ENCODE data around the gene ERC1.

ERC1 gene

DNA sequence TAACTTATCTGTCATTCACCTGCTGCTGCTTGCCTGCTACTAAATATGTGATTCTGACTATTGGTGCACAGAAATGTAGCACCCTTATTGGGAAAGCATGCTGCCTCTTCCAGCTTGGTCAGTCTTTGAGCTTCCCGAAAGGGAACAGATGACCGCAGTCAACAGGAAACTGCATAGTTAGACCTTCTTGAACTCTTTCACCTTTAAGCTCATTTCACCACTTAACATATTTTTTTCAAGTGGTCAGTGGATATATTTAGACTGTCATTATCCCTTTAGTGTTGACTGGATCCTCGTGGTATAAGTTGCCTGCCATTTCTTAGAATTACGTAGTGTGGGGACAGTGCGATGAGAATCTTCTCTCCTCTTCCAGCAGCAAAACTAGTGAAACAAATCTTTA lies 378.4 kb downstream of the ERC1 start:
- no peak for DNase-seq

GRCh38 chr12:1369938-1370500 lies 379.0 kb downstream of the ERC1 start:
- peak; percentile 71 for DNase-seq

DNA sequence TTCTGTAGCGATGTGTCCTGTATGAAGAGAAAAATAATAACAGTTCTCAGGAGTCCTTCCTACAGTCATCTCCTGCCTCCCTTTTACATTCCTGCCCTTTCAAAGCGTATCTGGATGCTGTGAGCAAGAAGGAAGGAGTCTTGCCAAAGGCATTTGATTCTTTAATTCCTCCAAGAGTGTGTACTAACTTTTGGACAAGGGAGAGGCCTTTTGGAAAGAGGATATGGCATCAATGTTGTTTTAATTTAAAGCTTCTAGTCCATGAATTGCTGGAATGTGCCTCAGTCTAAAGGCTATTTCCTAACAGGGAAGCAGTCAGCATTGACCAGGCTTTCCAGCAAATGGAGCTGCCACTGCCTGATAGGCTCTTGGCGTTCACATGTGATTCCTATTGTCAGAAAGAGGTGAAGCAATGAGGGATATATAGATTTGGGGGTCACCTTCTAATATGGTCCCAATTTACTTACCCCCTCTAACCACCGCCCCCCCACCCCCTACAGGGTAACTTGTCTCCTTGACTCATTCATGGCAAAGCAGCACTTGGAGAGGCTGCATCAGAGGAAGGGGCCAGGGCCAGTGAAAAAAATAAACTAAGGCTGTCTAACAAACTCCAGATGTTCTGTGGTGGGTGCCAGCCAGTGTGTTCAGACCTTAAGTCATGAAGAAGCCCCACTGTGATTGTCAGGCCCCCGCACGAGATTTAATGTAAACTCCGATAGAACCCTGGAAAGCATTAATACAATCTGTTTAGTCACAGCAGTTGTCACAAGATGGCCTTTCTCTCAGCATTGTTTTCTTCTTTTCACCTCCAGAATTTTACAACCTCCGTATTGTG lies 383.1 kb downstream of the ERC1 start:
- DNase-seq: peak; percentile 93

GRCh38 chr12:1375323-1375722 lies 384.3 kb downstream of the ERC1 start:
- DNase-seq: no peak

GRCh38 chr12:1377117-1377516 lies 386.1 kb downstream of the ERC1 start:
- no peak for DNase-seq

GRCh38 chr12:1377681-1378080 lies 386.7 kb downstream of the ERC1 start:
- no peak for DNase-seq

- no peak for DNase-seq
Observed at GRCh38 chr12:1380171-1380851, 389.3 kb downstream of the ERC1 start.

DNA sequence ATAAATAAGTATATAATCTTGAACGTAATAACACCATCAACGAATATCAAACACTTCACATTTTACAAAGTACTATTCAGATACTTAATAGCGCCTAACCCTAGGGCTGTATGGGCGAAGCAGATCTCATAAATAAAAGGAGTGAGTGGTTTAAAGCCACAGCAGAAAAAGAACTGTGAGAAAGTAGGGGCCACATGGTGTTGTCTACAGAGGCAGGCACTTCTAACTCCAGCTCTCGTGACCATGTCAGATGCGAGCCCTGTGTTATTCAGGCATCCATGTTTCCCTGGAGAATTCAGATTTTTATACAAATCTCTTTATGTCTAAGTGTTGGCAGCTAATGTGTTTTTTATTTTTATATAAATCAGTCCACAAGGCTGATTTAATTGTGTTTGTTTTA lies 391.1 kb downstream of the ERC1 start:
- no peak for DNase-seq

GRCh38 chr12:1382826-1383225 lies 391.8 kb downstream of the ERC1 start:
- DNase-seq: peak; percentile 12

GRCh38 chr12:1383758-1384157 lies 392.7 kb downstream of the ERC1 start:
- DNase-seq: no peak

GRCh38 chr12:1384910-1385309 lies 393.9 kb downstream of the ERC1 start:
- no peak for DNase-seq

DNA sequence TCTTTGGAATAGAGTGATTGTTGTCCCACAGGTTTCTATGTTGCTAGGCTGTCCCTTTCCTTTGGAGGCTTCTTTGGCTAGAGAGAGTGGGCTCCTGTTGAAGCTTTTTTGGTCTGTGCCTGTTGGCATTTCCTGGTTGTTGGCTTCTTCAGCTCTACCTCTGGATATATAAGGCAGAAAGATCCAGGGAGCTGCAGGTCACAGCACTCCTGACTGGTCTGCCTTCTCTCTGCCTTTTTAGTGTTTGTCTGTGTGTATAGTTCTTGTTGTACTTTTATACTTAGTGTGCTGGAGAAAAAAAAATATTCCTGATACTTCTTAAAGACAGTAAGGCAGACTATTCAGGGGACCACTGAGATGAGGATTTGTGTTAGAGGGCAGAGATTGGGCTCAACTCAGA lies 400.7 kb downstream of the ERC1 start:
- DNase-seq: no peak

DNA sequence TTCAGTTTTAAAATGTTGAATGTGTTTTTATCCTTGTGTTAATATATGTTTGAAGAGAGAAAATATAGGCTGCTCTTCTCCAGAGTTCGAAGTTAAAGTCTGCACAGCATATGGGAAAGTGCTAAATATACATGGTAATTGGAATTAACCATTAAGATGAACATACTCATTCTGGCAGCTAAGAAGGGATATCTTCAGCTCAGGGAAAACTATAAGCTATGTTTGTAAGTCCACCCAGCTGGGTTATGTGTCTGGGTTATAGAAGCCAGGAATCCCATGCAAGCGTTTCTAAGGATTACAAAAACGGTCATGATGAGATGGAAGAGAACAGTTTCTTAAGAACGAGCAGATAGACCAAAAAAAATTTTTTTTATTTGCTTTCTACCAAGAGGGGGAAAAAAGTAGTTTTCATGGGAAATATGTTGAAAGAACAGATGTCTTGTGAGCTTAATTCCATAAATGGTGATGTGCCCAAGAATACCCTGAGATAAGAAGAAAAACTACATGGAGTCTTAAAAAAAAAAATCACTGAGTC lies 404.5 kb downstream of the ERC1 start:
- no peak for DNase-seq

- DNase-seq: no peak
Observed at GRCh38 chr12:1398673-1399072, 407.6 kb downstream of the ERC1 start.

GRCh38 chr12:1401891-1402290 lies 410.9 kb downstream of the ERC1 start:
- DNase-seq: no peak

DNA sequence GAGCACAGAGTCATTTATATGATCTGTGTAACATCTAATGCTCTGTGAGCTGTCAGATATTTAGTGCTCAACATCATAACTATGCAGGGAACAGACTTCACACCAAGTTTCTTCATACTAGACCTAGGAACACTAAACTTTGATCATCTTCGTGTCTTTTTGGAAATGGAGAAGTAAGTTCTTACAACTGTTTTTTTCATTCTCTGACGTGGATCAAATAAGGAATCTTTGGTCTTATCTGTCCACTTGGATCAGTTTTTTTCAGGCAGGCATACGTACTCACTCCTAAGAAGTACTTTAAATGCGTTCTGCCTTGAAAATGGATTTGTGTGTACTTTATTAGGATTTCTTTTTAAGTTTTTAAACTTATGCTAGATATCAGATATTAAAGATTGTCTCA lies 412.4 kb downstream of the ERC1 start:
- DNase-seq: no peak

- no peak for DNase-seq
Observed at GRCh38 chr12:1405619-1406018, 414.6 kb downstream of the ERC1 start.

DNA sequence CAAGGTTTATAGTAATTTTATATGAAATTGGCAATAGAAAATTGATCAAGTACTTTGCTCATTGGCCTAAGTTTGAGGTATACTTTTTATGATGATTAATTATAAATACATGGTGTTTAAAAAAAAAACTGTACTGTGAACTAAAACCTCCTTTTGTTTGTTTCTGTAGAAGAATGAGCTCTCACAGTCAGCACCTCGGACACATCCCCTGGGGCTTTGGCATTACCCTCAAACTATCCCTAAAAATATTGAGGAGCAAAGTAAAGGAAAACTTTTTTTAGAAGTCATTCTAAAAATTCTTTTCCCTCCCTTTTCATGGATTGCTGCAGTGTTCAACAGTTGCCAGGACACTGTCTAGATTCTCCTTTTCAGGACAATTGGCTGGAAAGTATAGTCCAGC lies 419.8 kb downstream of the ERC1 start:
- DNase-seq: no peak

- DNase-seq: no peak
Observed at GRCh38 chr12:1413930-1414329, 422.9 kb downstream of the ERC1 start.

DNA sequence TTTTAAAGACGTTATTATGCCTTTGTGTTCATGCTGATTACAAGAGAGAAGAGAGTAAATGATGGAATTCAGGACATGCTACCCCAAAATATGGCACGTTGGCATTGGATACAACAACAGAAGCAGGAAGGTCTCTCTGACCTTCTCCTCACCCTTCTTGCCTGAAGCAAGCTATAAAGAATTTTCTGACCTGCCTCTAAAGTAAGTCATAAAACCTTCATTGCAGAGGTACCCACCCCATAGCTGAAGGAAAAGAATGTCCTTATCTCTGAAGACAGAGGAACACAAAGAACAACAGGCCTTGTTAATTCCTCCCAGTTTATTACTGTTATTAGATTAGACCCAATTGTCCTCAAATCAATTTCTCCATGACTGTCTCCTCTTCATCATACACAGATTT lies 427.1 kb downstream of the ERC1 start:
- DNase-seq: no peak

DNA sequence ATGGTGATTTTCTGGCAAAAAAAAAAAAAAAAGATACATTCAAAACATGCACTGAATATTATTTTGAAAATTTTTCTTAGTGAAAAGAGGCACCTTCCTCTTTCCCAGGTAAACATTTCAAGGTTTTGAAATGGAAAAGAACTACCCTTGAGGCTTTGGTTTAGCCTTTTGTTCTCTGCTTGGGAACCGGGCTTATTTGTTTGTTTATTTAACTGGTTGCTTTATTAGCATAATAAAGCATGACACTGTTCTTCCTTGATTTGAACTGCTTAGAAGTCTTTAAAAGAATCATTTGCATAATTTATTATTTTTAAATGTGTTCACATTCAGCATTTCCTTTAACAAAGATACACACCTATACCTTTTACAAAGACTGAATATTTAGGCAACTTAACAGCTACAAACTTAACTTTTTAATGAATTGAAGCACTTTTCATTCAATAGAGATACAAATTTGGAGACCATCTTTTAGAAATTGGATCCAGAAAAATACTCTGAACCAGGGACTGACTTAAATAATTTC lies 428.9 kb downstream of the ERC1 start:
- no peak for DNase-seq

DNA sequence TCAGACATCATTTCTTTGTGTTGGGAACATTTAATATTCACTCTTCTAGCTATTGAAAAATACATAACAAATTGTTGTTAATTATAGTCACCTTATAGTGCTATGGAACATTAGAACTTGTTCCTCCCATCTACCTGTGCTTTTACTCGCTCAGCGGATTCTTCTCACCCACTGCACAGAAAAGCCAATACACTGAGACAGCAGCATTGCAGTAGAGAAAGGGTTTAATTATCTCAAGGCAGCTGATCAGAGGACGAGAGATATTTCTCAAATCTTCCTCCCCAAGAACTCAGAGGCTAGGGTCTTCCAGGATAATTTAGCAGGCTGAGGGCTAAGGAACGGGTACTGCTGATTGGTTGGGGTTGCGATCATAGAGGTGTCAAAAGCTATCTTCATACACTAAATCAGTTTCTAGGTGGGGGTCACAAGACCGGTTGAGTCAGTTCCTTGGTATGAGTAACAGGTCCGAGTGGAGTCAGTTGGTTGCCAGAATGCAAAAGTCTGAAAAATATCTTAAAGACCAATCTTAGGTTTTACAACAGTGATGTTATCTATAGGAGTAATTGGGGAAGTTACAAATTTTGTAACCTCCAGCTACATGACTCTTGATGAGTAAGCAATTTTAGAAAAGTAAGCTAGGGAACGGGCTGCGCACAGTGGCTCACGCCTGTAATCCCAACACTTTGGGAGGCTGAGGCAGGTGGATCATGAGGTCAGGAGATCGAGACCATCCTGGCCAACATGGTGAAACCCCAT lies 430.2 kb downstream of the ERC1 start:
- no peak for DNase-seq

Measured in fibroblast of upper back skin (primary cell).